Stomach smooth muscle (tissue), 2 donors: ENCODE measurements around the gene ANHX.
"Not testable (repeated sequence)": the region's sequence is repeated elsewhere in the genome, so short reads cannot be mapped to it uniquely, and the experiment has no call there.

Source experiments
- H3K27ac ChIP-seq: one replicate; pipeline ENCODE4 v1.7.0; 2013; ENCODE audit warnings: mild to moderate bottlenecking, low read length, inconsistent platforms
- H3K27me3 ChIP-seq, 2 donors: one replicate each; pipeline ENCODE4 v1.7.0; 2013; ENCODE audit warnings: low read length in 2 of 2; ENCODE audit not compliant: insufficient read depth in 2 of 2, control insufficient read depth in 1 of 2
- H3K36me3 ChIP-seq, 2 donors: one replicate each; pipeline ENCODE4 v1.7.0; 2013; ENCODE audit warnings: low read length in 2 of 2; ENCODE audit not compliant: control insufficient read depth in 2 of 2, insufficient read depth in 2 of 2
- H3K4me1 ChIP-seq: one replicate; pipeline ENCODE4 v1.7.0; 2013; ENCODE audit warnings: low read length; ENCODE audit not compliant: control insufficient read depth, insufficient read depth
- H3K4me3 ChIP-seq, 2 donors: one replicate each; pipeline ENCODE4 v1.7.0; 2013; ENCODE audit warnings: low read length in 2 of 2
- H3K9ac ChIP-seq, 2 donors: one replicate each; pipeline ENCODE4 v1.7.0; 2013; ENCODE audit warnings: low read length in 2 of 2, mild to moderate bottlenecking in 1 of 2
- H3K9me3 ChIP-seq, 2 donors: one replicate each; pipeline ENCODE4 v1.7.0; 2013; ENCODE audit warnings: low read length in 2 of 2; ENCODE audit not compliant: control insufficient read depth in 2 of 2
- donor health status: healthy.
- donor health status: Pancreatic carcinoma.

ANHX gene

GRCh38 chr12:133235401-133236112 is at the start of gene ANHX:
Gene ANHX (minus strand): TSS chr12:133235877. CDS start chr12:133234356, 1,521 bp downstream.
- Histone ChIP-seq H3K9me3 (peaks cover 0 to 8% of the 10 kb centered on the region in 2 donors), H3K27me3 (peaks cover 2 to 4% of the 10 kb centered on the region in 2 donors), H3K36me3 (no peaks in the 10 kb centered on the region), H3K27ac (no peak within 1 kb of the TSS), H3K4me1 (no peaks in the 10 kb centered on the region), H3K4me3 (no peak within 1 kb of the TSS), H3K9ac (no peak within 1 kb of the TSS)

- H3K36me3 ChIP-seq, H3K9me3 ChIP-seq, H3K27me3 ChIP-seq, H3K27ac ChIP-seq, H3K4me3 ChIP-seq, H3K4me1 ChIP-seq, H3K9ac ChIP-seq: not testable (repeated sequence)
Observed at GRCh38 chr12:133264668-133265067, 29.0 kb upstream of the ANHX start.

GRCh38 chr12:133264173-133264572 is 28.5 kb upstream of the ANHX start:
- no peaks in the 10 kb centered on the region for H3K4me1 ChIP-seq
- H3K9ac ChIP-seq: no peak overlapping the region

GRCh38 chr12:133256321-133256720 is 20.6 kb upstream of the ANHX start:
- Histone ChIP-seq H3K4me1 (no peaks in the 10 kb centered on the region), H3K27me3 (no peaks in the 10 kb centered on the region), H3K36me3 (no peaks in the 10 kb centered on the region), H3K9ac (no peak overlapping the region), H3K9me3 (no peaks in the 10 kb centered on the region), H3K4me3 (no peak overlapping the region), H3K27ac (no peak overlapping the region)

More at GRCh38 chr12:133264173-133264572, 28.5 kb upstream of the ANHX start:
- Histone ChIP-seq H3K9me3 (no peaks in the 10 kb centered on the region), H3K27ac (no peak overlapping the region), H3K36me3 (no peaks in the 10 kb centered on the region), H3K27me3 (no peaks in the 10 kb centered on the region), H3K4me3 (no peak overlapping the region)

- not testable (repeated sequence) for H3K27ac ChIP-seq, H3K9me3 ChIP-seq, H3K27me3 ChIP-seq
Observed at GRCh38 chr12:133255833-133256232, 20.2 kb upstream of the ANHX start.

GRCh38 chr12:133251732-133252131 is 16.1 kb upstream of the ANHX start:
- Histone ChIP-seq H3K36me3 (no peaks in the 10 kb centered on the region), H3K4me3 (no peak overlapping the region), H3K9ac (no peak overlapping the region), H3K27ac (no peak overlapping the region), H3K27me3 (no peaks in the 10 kb centered on the region), H3K4me1 (no peaks in the 10 kb centered on the region), H3K9me3 (no peaks in the 10 kb centered on the region)

More at GRCh38 chr12:133255833-133256232, 20.2 kb upstream of the ANHX start:
- H3K36me3 ChIP-seq, H3K4me3 ChIP-seq, H3K9ac ChIP-seq, H3K4me1 ChIP-seq: not testable (repeated sequence)

- peaks cover 0 to 4% of the 10 kb centered on the region in 2 donors for H3K27me3 ChIP-seq
- peaks cover 0 to 8% of the 10 kb centered on the region in 2 donors for H3K9me3 ChIP-seq
- no peaks in the 10 kb centered on the region for H3K4me1 ChIP-seq
- no peak overlapping the region for H3K9ac ChIP-seq
- H3K36me3 ChIP-seq: no peaks in the 10 kb centered on the region
- H3K27ac ChIP-seq: no peak overlapping the region
- no peak overlapping the region for H3K4me3 ChIP-seq
Observed at GRCh38 chr12:133236556-133236955, 879 bp upstream of the ANHX start.

- peaks cover 0 to 4% of the 10 kb centered on the region in 2 donors for H3K27me3 ChIP-seq
- H3K9ac ChIP-seq: no peak overlapping the region
- peaks cover 0 to 8% of the 10 kb centered on the region in 2 donors for H3K9me3 ChIP-seq
- no peak overlapping the region for H3K4me3 ChIP-seq
- H3K27ac ChIP-seq: no peak overlapping the region
- H3K4me1 ChIP-seq: no peaks in the 10 kb centered on the region
- H3K36me3 ChIP-seq: no peaks in the 10 kb centered on the region
Observed at GRCh38 chr12:133236144-133236543, 467 bp upstream of the ANHX start.

GRCh38 chr12:133234971-133235370 is 706 bp downstream of the ANHX start:
- H3K27me3 ChIP-seq: peaks cover 2 to 4% of the 10 kb centered on the region in 2 donors

GRCh38 chr12:133233993-133234564 is 1.6 kb downstream of the ANHX start:
- no peak overlapping the region for H3K27ac ChIP-seq
- H3K9ac ChIP-seq: no peak overlapping the region
- peaks cover 2 to 4% of the 10 kb centered on the region in 2 donors for H3K27me3 ChIP-seq
- H3K4me1 ChIP-seq: no peaks in the 10 kb centered on the region
- no peaks in the 10 kb centered on the region for H3K36me3 ChIP-seq
- no peak overlapping the region for H3K4me3 ChIP-seq
- H3K9me3 ChIP-seq: peaks cover 3 to 12% of the 10 kb centered on the region in 2 donors

More at GRCh38 chr12:133234971-133235370, 706 bp downstream of the ANHX start:
- Histone ChIP-seq H3K4me1 (no peaks in the 10 kb centered on the region), H3K9ac (no peak overlapping the region), H3K36me3 (no peaks in the 10 kb centered on the region), H3K9me3 (peaks cover 0 to 10% of the 10 kb centered on the region in 2 donors), H3K27ac (no peak overlapping the region), H3K4me3 (no peak overlapping the region)

- Histone ChIP-seq H3K36me3 (no peaks in the 10 kb centered on the region), H3K4me3 (no peak overlapping the region), H3K9me3 (peaks cover 3 to 12% of the 10 kb centered on the region in 2 donors)
Observed at GRCh38 chr12:133233006-133233405, 2.7 kb downstream of the ANHX start.

More at GRCh38 chr12:133233006-133233405, 2.7 kb downstream of the ANHX start:
- H3K4me1 ChIP-seq: no peaks in the 10 kb centered on the region
- H3K27ac ChIP-seq: no peak overlapping the region
- peaks cover 2 to 4% of the 10 kb centered on the region in 2 donors for H3K27me3 ChIP-seq
- no peak overlapping the region for H3K9ac ChIP-seq
